ENCODE results near the gene TSPAN14. TPM values are rescaled to one million over a fixed set of nuclear protein-coding genes. Genes with fewer than 3 reads are reported as not detected.

TSPAN14 gene
- polyA plus RNA-seq, 3 donors: 123 to 160 (median 146) TPM

DNA sequence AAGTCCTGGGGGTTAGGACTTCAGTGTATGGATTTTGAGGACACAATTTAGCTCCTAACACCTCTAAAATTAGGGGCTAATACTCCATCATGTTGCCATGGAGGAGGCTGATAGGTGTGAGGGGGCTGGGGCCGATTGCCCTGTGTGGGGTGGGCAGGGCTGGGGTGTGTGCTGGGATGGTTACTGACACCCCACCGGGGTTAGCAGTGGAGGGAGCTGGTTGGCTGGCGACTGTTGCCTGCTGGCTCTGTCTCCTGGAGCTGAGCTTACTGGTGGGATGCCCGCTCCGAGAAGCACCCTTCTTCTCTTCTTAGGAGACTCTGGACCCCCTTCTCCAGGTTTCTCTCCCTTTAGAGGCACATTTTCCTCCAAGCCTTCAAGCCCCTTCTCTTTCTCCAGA is 61.4 kb downstream of the TSPAN14 start:
- Histone ChIP-seq H3K79me2 (ENCODE audit: insufficient read depth, low read length) (peaks cover 42% of the 10 kb centered on the region), H2AFZ (ENCODE audit: insufficient read depth, low read depth, low read length, poor library complexity, severe bottlenecking) (no peak overlapping the region), H3K9ac (ENCODE audit: insufficient read depth, low read length, poor library complexity, severe bottlenecking) (no peak overlapping the region), H3K4me3 (replicated peaks in 1 of 3; ENCODE audit: low read depth in 2 of 3, low read length in 3 of 3) (no peak overlapping the region), H3K4me2 (replicated peaks; ENCODE audit: extremely low read depth, low read length, poor library complexity, severe bottlenecking) (no peak overlapping the region), H3K9me3 (replicated peaks in 1 of 2; ENCODE audit: control insufficient read depth in 1 of 2, insufficient read depth in 1 of 2, low read length in 2 of 2) (no peaks in the 10 kb centered on the region), H3K27me3 (ENCODE audit: control insufficient read depth in 2 of 2, insufficient read depth in 2 of 2, low read length in 2 of 2) (no peaks in the 10 kb centered on the region), H3K36me3 (replicated peaks in 1 of 2; ENCODE audit: control insufficient read depth in 1 of 2, insufficient read depth in 2 of 2, low read length in 2 of 2) (peaks cover 95 to 100% of the 10 kb centered on the region in 2 donors), H4K20me1 (ENCODE audit: insufficient read depth, low read length) (peaks cover 100% of the 10 kb centered on the region), H3K27ac (ENCODE audit: low read depth in 1 of 2, low read length in 2 of 2) (peak overlapping the region in 1 of 2 donors; percentile 34), H3K4me1 (ENCODE audit: control insufficient read depth in 1 of 2, insufficient read depth in 2 of 2, low read length in 2 of 2) (peaks cover 0 to 10% of the 10 kb centered on the region in 2 donors)
- intact Hi-C loops (cut with micrococcal nuclease): no loop called here
- peaks cover 94 to 100% of the 10 kb centered on the region in 2 donors for H3K36me3 Mint-ChIP-seq
- peaks cover 0 to 3% (median 0%) of the 10 kb centered on the region in 7 donors for H3K9me3 Mint-ChIP-seq
- WGBS (ENCODE audit: insufficient coverage): no CpG with 5 or more reads among the region's 5 CpGs
- H3K4me3 Mint-ChIP-seq: no peak overlapping the region
- no peaks in the 10 kb centered on the region for H3K27me3 Mint-ChIP-seq (ENCODE audit: low read depth in 3 of 3)
- DNase-seq: no peak
- peak overlapping the region in 3 of 7 donors; percentile 3 to 41 (median 15) for H3K27ac Mint-ChIP-seq
- H3K4me1 Mint-ChIP-seq: peaks cover 22% of the 10 kb centered on the region
- TF ChIP-seq, protein P1, sequence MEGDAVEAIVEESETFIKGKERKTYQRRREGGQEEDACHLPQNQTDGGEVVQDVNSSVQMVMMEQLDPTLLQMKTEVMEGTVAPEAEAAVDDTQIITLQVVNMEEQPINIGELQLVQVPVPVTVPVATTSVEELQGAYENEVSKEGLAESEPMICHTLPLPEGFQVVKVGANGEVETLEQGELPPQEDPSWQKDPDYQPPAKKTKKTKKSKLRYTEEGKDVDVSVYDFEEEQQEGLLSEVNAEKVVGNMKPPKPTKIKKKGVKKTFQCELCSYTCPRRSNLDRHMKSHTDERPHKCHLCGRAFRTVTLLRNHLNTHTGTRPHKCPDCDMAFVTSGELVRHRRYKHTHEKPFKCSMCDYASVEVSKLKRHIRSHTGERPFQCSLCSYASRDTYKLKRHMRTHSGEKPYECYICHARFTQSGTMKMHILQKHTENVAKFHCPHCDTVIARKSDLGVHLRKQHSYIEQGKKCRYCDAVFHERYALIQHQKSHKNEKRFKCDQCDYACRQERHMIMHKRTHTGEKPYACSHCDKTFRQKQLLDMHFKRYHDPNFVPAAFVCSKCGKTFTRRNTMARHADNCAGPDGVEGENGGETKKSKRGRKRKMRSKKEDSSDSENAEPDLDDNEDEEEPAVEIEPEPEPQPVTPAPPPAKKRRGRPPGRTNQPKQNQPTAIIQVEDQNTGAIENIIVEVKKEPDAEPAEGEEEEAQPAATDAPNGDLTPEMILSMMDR (IDR thresholded peaks at IDR 0.05): no peak

DNA sequence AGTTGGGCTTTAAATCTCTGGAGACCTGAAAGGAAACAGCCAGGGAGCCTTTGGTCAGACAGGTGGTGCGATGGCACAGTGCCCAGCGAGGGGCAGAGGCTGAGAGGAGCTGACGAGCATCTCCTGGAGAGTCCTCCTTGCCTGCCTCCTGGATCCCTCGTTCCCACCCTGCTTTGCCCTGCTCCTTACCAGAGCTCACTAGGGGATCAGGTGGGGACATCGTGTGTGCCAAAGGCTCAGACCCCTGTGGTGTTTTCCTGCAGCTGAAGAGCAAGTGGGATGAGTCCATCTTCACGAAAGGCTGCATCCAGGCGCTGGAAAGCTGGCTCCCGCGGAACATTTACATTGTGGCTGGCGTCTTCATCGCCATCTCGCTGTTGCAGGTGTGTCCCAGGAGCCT is 61.8 kb downstream of the TSPAN14 start:
- H3K36me3 Mint-ChIP-seq: peaks cover 95 to 100% of the 10 kb centered on the region in 2 donors
- H3K27ac Mint-ChIP-seq: peak overlapping the region in 2 of 7 donors; percentile 25 to 41

More for the DNA sequence above, 61.8 kb downstream of the TSPAN14 start:
- H3K9me3 ChIP-seq (replicated peaks in 1 of 2; ENCODE audit: control insufficient read depth in 1 of 2, insufficient read depth in 1 of 2, low read length in 2 of 2): no peaks in the 10 kb centered on the region
- H3K9ac ChIP-seq (ENCODE audit: insufficient read depth, low read length, poor library complexity, severe bottlenecking): no peak overlapping the region
- H3K27ac ChIP-seq (ENCODE audit: low read depth in 1 of 2, low read length in 2 of 2): peak overlapping the region in 1 of 2 donors; percentile 34
- no peak overlapping the region for H2AFZ ChIP-seq (ENCODE audit: insufficient read depth, low read depth, low read length, poor library complexity, severe bottlenecking)
- no peak for DNase-seq
- 92% methylated on average over 12 of the region's 12 CpGs for WGBS (ENCODE audit: insufficient coverage)
- intact Hi-C loops (cut with micrococcal nuclease): no loop called here
- peaks cover 26% of the 10 kb centered on the region for H3K4me1 Mint-ChIP-seq
- peaks cover 100% of the 10 kb centered on the region for H4K20me1 ChIP-seq (ENCODE audit: insufficient read depth, low read length)
- peaks cover 0 to 10% of the 10 kb centered on the region in 2 donors for H3K4me1 ChIP-seq (ENCODE audit: control insufficient read depth in 1 of 2, insufficient read depth in 2 of 2, low read length in 2 of 2)
- H3K9me3 Mint-ChIP-seq: peaks cover 0 to 3% (median 0%) of the 10 kb centered on the region in 7 donors
- no peak overlapping the region for H3K4me3 Mint-ChIP-seq
- H3K4me3 ChIP-seq (replicated peaks in 1 of 3; ENCODE audit: low read depth in 2 of 3, low read length in 3 of 3): no peak overlapping the region
- H3K79me2 ChIP-seq (ENCODE audit: insufficient read depth, low read length): peaks cover 40% of the 10 kb centered on the region
- no peaks in the 10 kb centered on the region for H3K27me3 ChIP-seq (ENCODE audit: control insufficient read depth in 2 of 2, insufficient read depth in 2 of 2, low read length in 2 of 2)
- H3K27me3 Mint-ChIP-seq (ENCODE audit: low read depth in 3 of 3): no peaks in the 10 kb centered on the region
- H3K36me3 ChIP-seq (replicated peaks in 1 of 2; ENCODE audit: control insufficient read depth in 1 of 2, insufficient read depth in 2 of 2, low read length in 2 of 2): peaks cover 99 to 100% of the 10 kb centered on the region in 2 donors
- no peak overlapping the region for H3K4me2 ChIP-seq (replicated peaks; ENCODE audit: extremely low read depth, low read length, poor library complexity, severe bottlenecking)
- TF ChIP-seq, protein P1 (IDR thresholded peaks at IDR 0.05): no peak

Measured in CD14-positive monocyte (primary cell).